ENCODE results near the gene PHETA1.

GRCh38 chr12:111316671-111317070, 52.2 kb downstream of the PHETA1 start:
- TF ChIP-seq CEBPB (IDR thresholded peaks at IDR 0.05) (no peak), CTCF (IDR thresholded peaks at IDR 0.05) (no peak), RCOR1 (IDR thresholded peaks at IDR 0.05; ENCODE audit: low read depth, low read length) (no peak), TFCP2L1 (CRISPR knock-in tag; IDR thresholded peaks at IDR 0.05) (no peak), POLR2A (IDR thresholded peaks at IDR 0.05; ENCODE audit: low read length) (no peak), REST (IDR thresholded peaks at IDR 0.05) (no peak), USF2 (IDR thresholded peaks at IDR 0.05) (no peak), BHLHE40 (IDR thresholded peaks at IDR 0.05; ENCODE audit: low read depth, low read length) (no peak), SREBF2 (IDR thresholded peaks at IDR 0.05) (no peak), FOSL2 (IDR thresholded peaks at IDR 0.05) (no peak), FOSL2 (CRISPR knock-in tag; IDR thresholded peaks at IDR 0.05) (no peak), ZNF302 (CRISPR knock-in tag; IDR thresholded peaks at IDR 0.05) (no peak), JUN (IDR thresholded peaks at IDR 0.05) (no peak)

Data from A549 (cell line).